DND-41 (cell line): ENCODE data around the gene CERS6.

Source experiments
- ATAC-seq: fragments of 200-7000 bp; cut with Tn5 transposase; 3 replicates; pipeline ENCODE4 v1.9.1; 2021; ENCODE audit warnings: low read depth; ENCODE audit not compliant: insufficient read depth
- DNase-seq: peaks from one replicate; pipeline ENCODE4 v3.0.0-alpha.2; 2020
- H2AFZ ChIP-seq: 2 replicates; pipeline ENCODE4 v1.6.0; 2012; ENCODE audit warnings: low read depth, low read length
- H3K27ac ChIP-seq: 2 replicates; pipeline ENCODE4 v1.5.1; 2012; ENCODE audit warnings: low read length, inconsistent platforms
- H3K27me3 ChIP-seq: fragments of 200-600 bp; sonication (generic); 2 replicates; pipeline ENCODE4 v1.6.0; 2012; ENCODE audit warnings: low read length, mild to moderate bottlenecking, inconsistent platforms; ENCODE audit not compliant: insufficient read depth, poor library complexity
- H3K36me3 ChIP-seq: 2 replicates; pipeline ENCODE4 v1.5.1; 2012; ENCODE audit warnings: low read length, inconsistent platforms; ENCODE audit not compliant: insufficient read depth
- H3K4me1 ChIP-seq: 2 replicates; pipeline ENCODE4 v1.5.1; 2012; ENCODE audit warnings: mild to moderate bottlenecking, low read length; ENCODE audit not compliant: insufficient read depth
- H3K4me2 ChIP-seq: 2 replicates; pipeline ENCODE4 v1.6.0; 2012; ENCODE audit warnings: mild to moderate bottlenecking, moderate library complexity, low read length, inconsistent platforms; ENCODE audit not compliant: insufficient read depth
- H3K4me3 ChIP-seq, 2 experiments: fragments of 200-600 bp in 1 of 2; shearing (Covaris generic) in 1 of 2; 2 replicates each; pipeline ENCODE4 v1.5.1; 2012 to 2016; ENCODE audit warnings: inconsistent platforms in 2 of 2, low read length in 2 of 2, mild to moderate bottlenecking in 2 of 2, low read depth in 1 of 2, moderate library complexity in 1 of 2
- H3K79me2 ChIP-seq: 2 replicates; pipeline ENCODE4 v1.6.0; 2012; ENCODE audit warnings: low read length, inconsistent platforms; ENCODE audit not compliant: insufficient read depth
- H3K9ac ChIP-seq: 2 replicates; pipeline ENCODE4 v1.6.0; 2012; ENCODE audit warnings: low read depth, mild to moderate bottlenecking, inconsistent platforms, low read length, moderate library complexity
- H3K9me3 ChIP-seq: 2 replicates; pipeline ENCODE4 v1.5.1; 2012; ENCODE audit warnings: low read length, moderate library complexity, mild to moderate bottlenecking, inconsistent platforms; ENCODE audit not compliant: insufficient read depth, severe bottlenecking
- H4K20me1 ChIP-seq: 2 replicates; pipeline ENCODE4 v1.6.0; 2012; ENCODE audit warnings: low read length; ENCODE audit not compliant: insufficient read depth
- EZH2 ChIP-seq: IDR thresholded peaks from 3 replicates; pipeline ENCODE4 v1.6.1; 2012; ENCODE audit warnings: borderline replicate concordance, low read depth, mild to moderate bottlenecking, moderate library complexity, low read length, inconsistent platforms; ENCODE audit not compliant: severe bottlenecking
- TF ChIP-seq, protein P1 (sequence below): IDR thresholded peaks from 2 replicates; pipeline ENCODE4 v1.5.1; 2012; ENCODE audit warnings: borderline replicate concordance, low read length, moderate library complexity, mild to moderate bottlenecking; ENCODE audit not compliant: poor library complexity, severe bottlenecking; ENCODE audit errors: extremely low read depth

Gene CERS6

DNA sequence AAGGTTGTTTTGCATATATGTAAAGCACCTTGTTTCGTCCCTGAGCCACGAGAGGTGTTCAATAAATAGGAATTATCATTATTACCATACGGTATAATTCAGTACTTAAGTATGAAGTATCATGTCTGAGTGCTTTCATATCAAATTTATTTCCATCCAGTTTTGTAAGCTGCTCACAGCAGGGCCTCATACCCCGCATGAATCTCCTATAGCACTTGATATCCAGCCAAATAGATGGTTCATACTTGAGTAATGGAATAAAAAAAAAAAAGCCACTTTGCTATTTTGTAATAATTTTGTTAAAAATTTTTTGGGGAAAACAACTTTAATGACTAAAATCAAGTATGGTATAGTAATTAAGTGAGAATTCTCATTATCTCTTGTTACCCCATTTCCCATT, 185.6 kb downstream of the CERS6 start:
- Histone ChIP-seq H3K4me3 (no peak overlapping the region), H3K9me3 (no peaks in the 10 kb centered on the region), H3K36me3 (no peaks in the 10 kb centered on the region), H3K4me1 (no peaks in the 10 kb centered on the region), H3K27me3 (no peaks in the 10 kb centered on the region), H3K9ac (no peak overlapping the region), H3K27ac (no peak overlapping the region), H3K4me2 (no peak overlapping the region), H3K79me2 (no peaks in the 10 kb centered on the region; the same call in 1 of the 2 replicates), H2AFZ (no peak overlapping the region), H4K20me1 (no peaks in the 10 kb centered on the region; the same call in 1 of the 2 replicates)
- TF ChIP-seq, protein P1, sequence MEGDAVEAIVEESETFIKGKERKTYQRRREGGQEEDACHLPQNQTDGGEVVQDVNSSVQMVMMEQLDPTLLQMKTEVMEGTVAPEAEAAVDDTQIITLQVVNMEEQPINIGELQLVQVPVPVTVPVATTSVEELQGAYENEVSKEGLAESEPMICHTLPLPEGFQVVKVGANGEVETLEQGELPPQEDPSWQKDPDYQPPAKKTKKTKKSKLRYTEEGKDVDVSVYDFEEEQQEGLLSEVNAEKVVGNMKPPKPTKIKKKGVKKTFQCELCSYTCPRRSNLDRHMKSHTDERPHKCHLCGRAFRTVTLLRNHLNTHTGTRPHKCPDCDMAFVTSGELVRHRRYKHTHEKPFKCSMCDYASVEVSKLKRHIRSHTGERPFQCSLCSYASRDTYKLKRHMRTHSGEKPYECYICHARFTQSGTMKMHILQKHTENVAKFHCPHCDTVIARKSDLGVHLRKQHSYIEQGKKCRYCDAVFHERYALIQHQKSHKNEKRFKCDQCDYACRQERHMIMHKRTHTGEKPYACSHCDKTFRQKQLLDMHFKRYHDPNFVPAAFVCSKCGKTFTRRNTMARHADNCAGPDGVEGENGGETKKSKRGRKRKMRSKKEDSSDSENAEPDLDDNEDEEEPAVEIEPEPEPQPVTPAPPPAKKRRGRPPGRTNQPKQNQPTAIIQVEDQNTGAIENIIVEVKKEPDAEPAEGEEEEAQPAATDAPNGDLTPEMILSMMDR: no peak
- no peak for DNase-seq
- ATAC-seq: no peak

DNA sequence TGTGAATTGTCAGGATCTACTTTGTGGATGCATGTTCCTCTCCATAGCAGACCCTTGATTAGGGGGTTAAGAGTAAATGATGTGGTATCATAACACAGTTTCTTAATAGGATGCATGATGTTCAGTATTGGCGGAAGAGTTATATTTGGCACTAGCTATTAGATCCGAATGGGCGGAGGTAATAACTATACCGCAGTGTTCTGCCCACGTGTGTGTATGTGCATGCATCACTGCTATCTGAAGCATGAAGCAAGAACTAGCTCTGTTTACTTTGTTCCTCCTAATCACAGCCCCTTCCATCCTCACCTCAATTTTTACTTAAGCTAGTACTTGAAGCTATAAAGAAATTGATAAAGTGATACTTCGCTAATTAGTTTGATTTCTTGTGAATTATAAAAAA, 186.8 kb downstream of the CERS6 start:
- Histone ChIP-seq H3K9me3 (no peaks in the 10 kb centered on the region), H3K4me3 (no peak overlapping the region), H3K4me2 (no peak overlapping the region), H4K20me1 (no peaks in the 10 kb centered on the region; the same call in 1 of the 2 replicates), H2AFZ (no peak overlapping the region), H3K27me3 (no peaks in the 10 kb centered on the region), H3K27ac (no peak overlapping the region), H3K9ac (no peak overlapping the region), H3K79me2 (no peaks in the 10 kb centered on the region; the same call in 1 of the 2 replicates), H3K36me3 (no peaks in the 10 kb centered on the region), H3K4me1 (no peaks in the 10 kb centered on the region)
- DNase-seq (no peak), ATAC-seq (no peak)
- TF ChIP-seq, protein P1: no peak
- no peak for TF ChIP-seq EZH2

DNA sequence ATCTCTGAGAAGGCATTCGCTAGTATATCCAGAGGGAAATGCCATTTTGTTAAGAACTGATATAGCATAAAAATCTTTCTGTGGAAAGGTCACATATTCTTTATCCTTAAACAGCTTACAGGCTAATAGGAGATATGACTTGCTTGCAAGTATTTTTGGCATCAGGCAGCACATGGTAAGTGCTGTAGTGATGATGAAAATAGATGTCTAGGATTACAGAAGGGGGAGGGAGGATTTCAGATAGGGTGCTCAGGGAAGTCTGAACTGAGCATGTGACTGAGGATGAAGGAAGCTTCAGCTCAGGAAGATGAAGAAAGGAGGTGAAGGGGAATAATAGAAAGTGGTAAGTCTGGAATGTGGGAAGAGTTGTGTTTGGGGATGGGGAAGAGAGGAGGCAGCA, 187.9 kb downstream of the CERS6 start:
- Histone ChIP-seq H3K79me2 (no peaks in the 10 kb centered on the region; the same call in 1 of the 2 replicates), H3K9ac (no peak overlapping the region), H3K4me3 (no peak overlapping the region), H4K20me1 (no peaks in the 10 kb centered on the region; the same call in 1 of the 2 replicates), H3K27me3 (no peaks in the 10 kb centered on the region), H3K36me3 (no peaks in the 10 kb centered on the region), H2AFZ (no peak overlapping the region), H3K9me3 (no peaks in the 10 kb centered on the region), H3K4me2 (no peak overlapping the region), H3K4me1 (no peaks in the 10 kb centered on the region), H3K27ac (no peak overlapping the region)
- DNase-seq: no peak
- no peak for ATAC-seq
- TF ChIP-seq, protein P1: no peak
- no peak for TF ChIP-seq EZH2
